GM23338 (cell line): ENCODE data around the gene PROZ. TPM values are rescaled to one million over a fixed set of nuclear protein-coding genes. Genes with fewer than 3 reads are reported as not detected.

ENCODE experiments used
- ATAC-seq: fragments of 200-7000 bp; cut with Tn5 transposase; 3 replicates; pipeline ENCODE4 v1.9.1; 2020
- DNase-seq: peaks from one replicate; pipeline ENCODE4 v3.0.0-alpha.2; 2015; ENCODE audit warnings: low spot score
- H2AFZ ChIP-seq: fragments of 200-600 bp; sonication (generic); 2 replicates; pipeline ENCODE4 v1.8.0; 2016; ENCODE audit warnings: antibody characterized with exemption, mild to moderate bottlenecking, moderate library complexity
- H3F3A ChIP-seq: fragments of 200-600 bp; sonication (generic); replicated peaks from 2 replicates; pipeline ENCODE4 v1.8.0; 2017; ENCODE audit warnings: antibody characterized with exemption, mixed run types, low read depth
- H3K27ac ChIP-seq: fragments of 200-600 bp; sonication (generic); 2 replicates; pipeline ENCODE4 v1.6.1; 2016; ENCODE audit warnings: low read depth
- H3K27me3 ChIP-seq: fragments of 200-600 bp; sonication (generic); 2 replicates; pipeline ENCODE4 v1.8.0; 2016; ENCODE audit warnings: mild to moderate bottlenecking, mixed run types, moderate library complexity; ENCODE audit not compliant: insufficient read depth
- H3K36me3 ChIP-seq: fragments of 200-600 bp; sonication (generic); 2 replicates; pipeline ENCODE4 v1.8.0; 2016; ENCODE audit warnings: mild to moderate bottlenecking; ENCODE audit not compliant: insufficient read depth
- H3K4me1 ChIP-seq: fragments of 200-600 bp; sonication (generic); 2 replicates; pipeline ENCODE4 v1.8.0; 2016; ENCODE audit warnings: mild to moderate bottlenecking, moderate library complexity; ENCODE audit not compliant: insufficient read depth
- H3K4me2 ChIP-seq: fragments of 200-600 bp; sonication (generic); 2 replicates; pipeline ENCODE4 v1.7.1; 2017; ENCODE audit warnings: mixed run types
- H3K4me3 ChIP-seq: fragments of 200-600 bp; sonication (generic); 2 replicates; pipeline ENCODE4 v1.6.1; 2016; ENCODE audit warnings: mixed run types
- H3K79me2 ChIP-seq: fragments of 200-600 bp; sonication (generic); replicated peaks from 2 replicates; pipeline ENCODE4 v1.8.0; 2017; ENCODE audit warnings: mild to moderate bottlenecking; ENCODE audit not compliant: insufficient read depth
- H3K9me2 ChIP-seq: fragments of 200-600 bp; sonication (generic); 2 replicates; pipeline ENCODE4 v1.8.0; 2017; ENCODE audit not compliant: insufficient read depth
- H4K20me1 ChIP-seq: fragments of 200-600 bp; sonication (generic); replicated peaks from 2 replicates; pipeline ENCODE4 v1.8.0; 2017; ENCODE audit warnings: mild to moderate bottlenecking; ENCODE audit not compliant: insufficient read depth
- H3K27ac Mint-ChIP-seq: 2 replicates; pipeline ENCODE4 v1.8.0; 2020; ENCODE audit warnings: inconsistent platforms, mild to moderate bottlenecking, moderate library complexity, mixed read lengths
- H3K27me3 Mint-ChIP-seq: 3 replicates; pipeline ENCODE4 v1.8.0; 2022; ENCODE audit warnings: low read depth, mild to moderate bottlenecking, moderate library complexity, mixed read lengths, inconsistent platforms; ENCODE audit not compliant: insufficient read depth, poor library complexity
- H3K36me3 Mint-ChIP-seq: 3 replicates; pipeline ENCODE4 v1.8.0; 2021; ENCODE audit warnings: low read depth, mild to moderate bottlenecking, inconsistent platforms, moderate library complexity, mixed read lengths
- H3K4me1 Mint-ChIP-seq: 3 replicates; pipeline ENCODE4 v1.8.0; 2020; ENCODE audit warnings: mild to moderate bottlenecking, inconsistent platforms, mixed read lengths
- H3K4me3 Mint-ChIP-seq: 3 replicates; pipeline ENCODE4 v1.8.0; 2021; ENCODE audit warnings: moderate library complexity, mild to moderate bottlenecking, inconsistent platforms, mixed read lengths
- H3K9me3 Mint-ChIP-seq: 3 replicates; pipeline ENCODE4 v1.8.0; 2020; ENCODE audit warnings: moderate library complexity, mild to moderate bottlenecking, inconsistent platforms, mixed read lengths
- CREB1 ChIP-seq: fragments of 250-450 bp; sonication (Bioruptor Pico); IDR thresholded peaks from 2 replicates; pipeline ENCODE4 v1.5.0; 2020; ENCODE audit warnings: low read depth, mild to moderate bottlenecking, moderate library complexity
- CTCF ChIP-seq, 2 experiments: fragments of 200-600 bp in 1 of 2; sonication (generic) in 1 of 2; conservative IDR thresholded peaks; 2 replicates each; pipeline versions ENCODE4 v1.5.1 to v1.6.1; 2016 to 2017; ENCODE audit warnings: antibody characterized with exemption in 2 of 2, low read depth in 2 of 2, mild to moderate bottlenecking in 2 of 2, moderate library complexity in 1 of 2
- ETS1 ChIP-seq: IDR thresholded peaks from 2 replicates; pipeline ENCODE4 v1.6.1; 2016; ENCODE audit warnings: antibody characterized with exemption
- EZH2 ChIP-seq: fragments of 200-600 bp; sonication (generic); IDR thresholded peaks from one replicate; pipeline ENCODE4 v1.8.0; 2017; ENCODE audit warnings: antibody characterized with exemption, mild to moderate bottlenecking, low read depth; ENCODE audit not compliant: unreplicated experiment
- NANOG ChIP-seq: IDR thresholded peaks from 2 replicates; pipeline ENCODE4 v1.6.1; 2016; ENCODE audit warnings: antibody characterized with exemption, borderline replicate concordance
- ZNF462 ChIP-seq: fragments of 250-450 bp; sonication (Bioruptor Pico); IDR thresholded peaks from 2 replicates; pipeline ENCODE4 v1.5.0; 2020; ENCODE audit warnings: mild to moderate bottlenecking, moderate library complexity
- polyA plus RNA-seq: library from polyadenylated mRNA; unstranded; fragments of >200 nt; fragmentation: Nextera tagmentation; extraction: Ambion mirVana; gene quantifications from 2 replicates; pipeline ENCODE4 v1.2.1, GENCODE V29; 2016
- total RNA-seq: library from RNA; depleted of rRNA; stranded (reverse); fragments of >200 nt; shearing (Covaris generic); gene quantifications from 2 replicates; pipeline ENCODE4 v1.2.3, GENCODE V29; 2014

The PROZ gene
- total and polyA plus RNA-seq, 2 experiments from 2014 or later: 0.53 TPM; not detected in 1

- TF ChIP-seq ZNF462 (CRISPR knock-in tag): no peak
- no peak for TF ChIP-seq EZH2
- no peak for TF ChIP-seq CTCF (conservative IDR thresholded peaks at IDR 0.05; ENCODE audit: low read depth in 2 of 2)
- no peak for TF ChIP-seq CREB1 (CRISPR knock-in tag)
Measured at GRCh38 chr13:113140677-113141600, 17.5 kb upstream of the PROZ start (continued).

GRCh38 chr13:113141601-113141970, 16.9 kb upstream of the PROZ start:
- Histone ChIP-seq H3K79me2 (no peaks in the 10 kb centered on the region), H2AFZ (no peak overlapping the region), H3K27me3 (no peaks in the 10 kb centered on the region), H3K27ac (no peak overlapping the region), H4K20me1 (no peaks in the 10 kb centered on the region), H3K9me2 (no peaks in the 10 kb centered on the region), H3F3A (no peaks in the 10 kb centered on the region), H3K4me2 (no peak overlapping the region), H3K4me3 (no peak overlapping the region), H3K4me1 (peaks cover 9% of the 10 kb centered on the region), H3K36me3 (no peaks in the 10 kb centered on the region)
- Mint-ChIP-seq H3K9me3 (no peaks in the 10 kb centered on the region), H3K4me1 (peaks cover 14% of the 10 kb centered on the region), H3K4me3 (no peak overlapping the region), H3K36me3 (no peaks in the 10 kb centered on the region), H3K27ac (no peak overlapping the region), H3K27me3 (no peaks in the 10 kb centered on the region)
- ATAC-seq (no peak), DNase-seq (no peak)
- TF ChIP-seq NANOG: no peak
- no peak for TF ChIP-seq ETS1
- TF ChIP-seq CREB1 (CRISPR knock-in tag): no peak
